Kidney (tissue), 14 donors: ENCODE data around the gene OGG1. TPM values are rescaled to one million over a fixed set of nuclear protein-coding genes. Genes with fewer than 3 reads are reported as not detected.

Experiments
- DNase-seq, 5 donors: peaks; one replicate each; pipeline ENCODE4 v3.0.0-alpha.2; 2013 to 2020
- FAIRE-seq: peaks from 2 replicates; lab custom pipeline; 2012; peaks lifted over from hg19 to GRCh38; lab: Jason Lieb, UNC
- H3K27ac ChIP-seq, 2 donors: one replicate each; pipeline ENCODE4 v1.7.0; 2013; ENCODE audit warnings: low read depth in 2 of 2, low read length in 2 of 2, inconsistent platforms in 1 of 2
- H3K27me3 ChIP-seq: one replicate; pipeline ENCODE4 v1.7.1; 2013; ENCODE audit warnings: low read length, inconsistent platforms; ENCODE audit not compliant: control insufficient read depth, insufficient read depth
- H3K36me3 ChIP-seq, 3 donors: one replicate each; pipeline versions ENCODE4 v1.7.0 to v1.7.1; 2013; ENCODE audit warnings: low read length in 3 of 3, control low read depth in 1 of 3, inconsistent platforms in 1 of 3; ENCODE audit not compliant: insufficient read depth in 3 of 3, control insufficient read depth in 2 of 3
- H3K4me1 ChIP-seq, 3 donors: one replicate each; pipeline versions ENCODE4 v1.7.0 to v1.7.1; 2013; ENCODE audit warnings: low read length in 3 of 3, inconsistent platforms in 1 of 3, low read depth in 1 of 3; ENCODE audit not compliant: control insufficient read depth in 2 of 3, insufficient read depth in 2 of 3
- H3K4me3 ChIP-seq, 3 donors: one replicate each; pipeline versions ENCODE4 v1.7.0 to v1.8.1; 2013; ENCODE audit warnings: low read length in 3 of 3, control low read depth in 1 of 3, inconsistent platforms in 1 of 3
- H3K9ac ChIP-seq, 3 donors: one replicate each; pipeline versions ENCODE4 v1.7.0 to v1.7.1; 2013; ENCODE audit warnings: low read length in 3 of 3, control low read depth in 1 of 3, inconsistent platforms in 1 of 3
- H3K9me3 ChIP-seq, 3 donors: one replicate each; pipeline versions ENCODE4 v1.7.0 to v1.7.1; 2013; ENCODE audit warnings: low read length in 3 of 3, control low read depth in 1 of 3, inconsistent platforms in 1 of 3; ENCODE audit not compliant: control insufficient read depth in 2 of 3, insufficient read depth in 1 of 3
- intact Hi-C: fragments of 100-400 bp; cut with DNase I; formaldehyde crosslinking; loops from one replicate; pipeline ENCODE4 v1.11.1; 2022
- polyA plus RNA-seq: library from polyadenylated mRNA; stranded (reverse); fragments of 350-450 nt; fragmentation: Illumina TruSeq; extraction: RNeasy Lipid Tissue Mini Kit (QIAGEN cat#74804); gene quantifications from one replicate; pipeline ENCODE4 v1.2.3, GENCODE V29; 2014; ENCODE audit warnings: low read depth, low replicate concordance; ENCODE audit not compliant: insufficient read depth
- total RNA-seq: library from RNA; stranded (reverse); fragmentation: NEBNext Ultra II Directional; extraction: Animal tissue kit (Norgen Biotek cat#: 25700); gene quantifications from one replicate; pipeline ENCODE4 v1.2.1, GENCODE V29; 2021
- TF ChIP-seq, protein P1 (sequence below): IDR thresholded peaks from 3 replicates; pipeline ENCODE4 v1.5.1; 2012; ENCODE audit warnings: mild to moderate bottlenecking, moderate library complexity, borderline replicate concordance; ENCODE audit not compliant: insufficient read depth; ENCODE audit errors: extremely low read depth
- donor health status: control.
- donor health status: control.
- donor health status: control.
- donor health status: control.
- donor health status: control.
- donor health status: DM: yes; HTN: yes; CAD: no.
- donor health status: Normal renal cell carcinoma (clear cell type).

Gene OGG1
- total and polyA plus RNA-seq, 2 donors from 2014 or later = 31.1 to 51.6 TPM

DNA sequence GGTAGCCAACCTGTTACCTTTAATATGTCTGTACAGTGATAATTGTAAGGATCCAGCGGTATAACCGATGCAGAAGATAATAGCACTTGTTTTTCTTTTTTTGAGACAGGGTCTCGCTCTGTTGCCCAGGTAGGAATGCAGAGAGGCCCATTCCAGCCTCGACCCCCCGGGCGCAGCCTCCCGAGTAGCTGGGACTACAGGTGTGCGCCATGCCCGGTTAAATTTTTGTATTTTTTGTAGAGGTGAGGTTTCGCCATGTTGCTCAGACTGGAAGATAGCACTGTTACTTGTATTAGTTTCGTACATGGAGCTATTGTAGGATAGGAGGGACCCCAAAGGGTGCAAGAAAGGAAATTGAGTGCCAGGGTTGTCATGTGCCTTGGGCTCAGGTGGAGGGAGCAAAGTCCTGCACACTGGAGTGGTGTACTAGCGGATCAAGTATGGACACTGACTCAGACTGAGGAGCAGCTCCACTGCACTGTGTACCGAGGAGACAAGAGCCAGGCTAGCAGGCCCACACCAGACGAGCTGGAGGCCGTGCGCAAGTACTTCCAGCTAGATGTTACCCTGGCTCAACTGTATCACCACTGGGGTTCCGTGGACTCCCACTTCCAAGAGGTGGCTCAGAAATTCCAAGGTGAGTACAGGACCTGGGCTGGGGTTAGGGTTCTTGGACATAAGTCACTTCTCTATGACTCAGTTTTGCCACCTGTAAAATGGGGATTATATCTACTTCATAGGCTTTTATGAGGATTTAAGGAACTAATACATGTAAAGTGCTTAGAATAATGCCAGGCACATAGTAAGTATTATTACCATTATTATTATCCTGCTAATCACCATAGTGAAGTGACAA is 1.0 kb downstream of the OGG1 start:
- peaks cover 0 to 21% (median 14%) of the 10 kb centered on the region in 3 donors for H3K4me1 ChIP-seq
- intact Hi-C loops = no loop called here
- DNase-seq = peak in 3 of 5 donors; percentile 40 to 50 (median 49)
- no peaks in the 10 kb centered on the region for H3K27me3 ChIP-seq
- FAIRE-seq = no peak
- no peaks in the 10 kb centered on the region for H3K9me3 ChIP-seq
- H3K4me3 ChIP-seq = peak overlapping the region; percentile 85 to 91 (median 87)
- TF ChIP-seq, protein P1, sequence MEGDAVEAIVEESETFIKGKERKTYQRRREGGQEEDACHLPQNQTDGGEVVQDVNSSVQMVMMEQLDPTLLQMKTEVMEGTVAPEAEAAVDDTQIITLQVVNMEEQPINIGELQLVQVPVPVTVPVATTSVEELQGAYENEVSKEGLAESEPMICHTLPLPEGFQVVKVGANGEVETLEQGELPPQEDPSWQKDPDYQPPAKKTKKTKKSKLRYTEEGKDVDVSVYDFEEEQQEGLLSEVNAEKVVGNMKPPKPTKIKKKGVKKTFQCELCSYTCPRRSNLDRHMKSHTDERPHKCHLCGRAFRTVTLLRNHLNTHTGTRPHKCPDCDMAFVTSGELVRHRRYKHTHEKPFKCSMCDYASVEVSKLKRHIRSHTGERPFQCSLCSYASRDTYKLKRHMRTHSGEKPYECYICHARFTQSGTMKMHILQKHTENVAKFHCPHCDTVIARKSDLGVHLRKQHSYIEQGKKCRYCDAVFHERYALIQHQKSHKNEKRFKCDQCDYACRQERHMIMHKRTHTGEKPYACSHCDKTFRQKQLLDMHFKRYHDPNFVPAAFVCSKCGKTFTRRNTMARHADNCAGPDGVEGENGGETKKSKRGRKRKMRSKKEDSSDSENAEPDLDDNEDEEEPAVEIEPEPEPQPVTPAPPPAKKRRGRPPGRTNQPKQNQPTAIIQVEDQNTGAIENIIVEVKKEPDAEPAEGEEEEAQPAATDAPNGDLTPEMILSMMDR = no peak
- H3K27ac ChIP-seq = peak overlapping the region; percentile 86 to 91
- H3K36me3 ChIP-seq = peaks cover 7 to 35% (median 28%) of the 10 kb centered on the region in 3 donors
- peak overlapping the region; percentile 19 to 85 (median 82) for H3K9ac ChIP-seq

DNA sequence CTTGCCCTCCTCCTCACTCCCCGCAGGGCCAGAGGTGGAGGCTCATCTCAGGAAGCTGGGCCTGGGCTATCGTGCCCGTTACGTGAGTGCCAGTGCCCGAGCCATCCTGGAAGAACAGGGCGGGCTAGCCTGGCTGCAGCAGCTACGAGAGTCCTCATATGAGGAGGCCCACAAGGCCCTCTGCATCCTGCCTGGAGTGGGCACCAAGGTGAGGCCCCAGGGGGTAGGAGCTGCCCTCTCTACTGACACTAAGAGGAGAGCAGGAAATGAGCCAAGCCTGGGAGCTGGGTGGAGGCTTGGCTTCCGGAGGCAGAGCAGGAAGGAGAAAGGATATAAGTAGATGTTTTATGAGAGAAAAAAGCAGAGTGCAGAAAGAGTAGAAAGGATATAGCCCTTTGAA is 4.9 kb downstream of the OGG1 start:
- Histone ChIP-seq H3K4me3 (no peak overlapping the region), H3K27ac (peak overlapping the region in 1 of 2 donors; percentile 10), H3K9me3 (no peaks in the 10 kb centered on the region), H3K27me3 (no peaks in the 10 kb centered on the region), H3K36me3 (peaks cover 6 to 43% (median 26%) of the 10 kb centered on the region in 3 donors), H3K9ac (no peak overlapping the region), H3K4me1 (peaks cover 0 to 18% (median 14%) of the 10 kb centered on the region in 3 donors)
- DNase-seq = no peak
- intact Hi-C loops = no loop called here
- FAIRE-seq = no peak
- TF ChIP-seq, protein P1 = no peak

DNA sequence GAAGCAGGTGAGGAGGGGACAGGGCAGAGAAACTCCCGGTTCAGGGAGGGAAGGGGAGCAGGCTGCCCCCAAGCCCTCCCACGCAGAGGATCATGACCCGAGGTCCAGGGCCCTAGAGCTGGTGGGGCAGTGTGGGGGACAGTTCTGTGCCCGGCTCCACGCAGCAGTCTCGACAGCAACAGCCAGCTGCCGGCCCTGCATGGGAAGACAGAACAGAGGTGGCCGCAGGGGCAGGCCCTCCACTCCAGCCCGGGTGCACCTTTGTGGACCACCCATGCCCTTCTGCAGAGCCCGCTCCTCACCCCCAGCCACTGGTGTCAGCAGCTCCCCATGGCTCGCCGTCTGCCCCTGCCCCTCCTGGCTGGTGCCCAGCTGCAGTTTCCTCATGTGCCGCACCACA is 7.7 kb downstream of the OGG1 start:
- no peak for DNase-seq

More for the DNA sequence above, 7.7 kb downstream of the OGG1 start:
- intact Hi-C loops = no loop called here
- TF ChIP-seq, protein P1 = no peak
- Histone ChIP-seq H3K27ac (no peak overlapping the region), H3K9ac (no peak overlapping the region), H3K27me3 (no peaks in the 10 kb centered on the region), H3K4me3 (no peak overlapping the region), H3K4me1 (peaks cover 0 to 4% (median 3%) of the 10 kb centered on the region in 3 donors), H3K36me3 (peaks cover 6 to 30% (median 21%) of the 10 kb centered on the region in 3 donors), H3K9me3 (no peaks in the 10 kb centered on the region)
- FAIRE-seq = no peak
